ENCODE data around the gene WWOX.

Gene WWOX

DNA sequence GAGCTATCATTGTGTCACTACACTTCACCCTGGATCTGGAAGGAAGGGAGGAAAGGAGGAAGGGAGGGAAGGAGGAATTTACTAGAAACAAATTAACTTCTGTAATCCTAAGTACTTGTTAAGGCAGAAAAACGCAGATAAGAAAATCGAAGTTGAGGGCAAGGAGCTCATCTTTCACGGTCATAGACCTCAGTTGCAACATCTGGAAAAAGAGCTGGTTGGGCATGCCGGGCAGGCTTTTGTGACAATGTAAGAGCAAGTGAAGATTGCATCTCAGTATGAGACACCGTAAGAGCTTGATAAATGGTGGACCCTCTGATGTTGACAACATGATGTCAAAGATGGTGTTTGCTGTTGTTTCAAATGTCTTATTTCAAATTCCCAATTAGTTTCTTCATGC is 779.6 kb downstream of the WWOX start:
- Histone ChIP-seq H3K4me1 (ENCODE audit: control insufficient read depth, insufficient read depth, low read length) (peaks cover 3% of the 10 kb centered on the region), H3K9ac (ENCODE audit: low read depth, low read length) (no peak overlapping the region), H3K4me3 (ENCODE audit: low read depth, low read length) (no peak overlapping the region), H3K27me3 (ENCODE audit: control insufficient read depth, insufficient read depth, low read length) (no peaks in the 10 kb centered on the region), H3K36me3 (ENCODE audit: control insufficient read depth, insufficient read depth, low read length) (no peaks in the 10 kb centered on the region), H3K9me3 (ENCODE audit: control insufficient read depth, insufficient read depth, low read length) (no peaks in the 10 kb centered on the region)

GRCh38 chr16:78882150-78882549 is 782.7 kb downstream of the WWOX start:
- Histone ChIP-seq H3K9me3 (ENCODE audit: control insufficient read depth, insufficient read depth, low read length) (no peaks in the 10 kb centered on the region), H3K4me3 (ENCODE audit: low read depth, low read length) (no peak overlapping the region), H3K4me1 (ENCODE audit: control insufficient read depth, insufficient read depth, low read length) (peaks cover 3% of the 10 kb centered on the region), H3K27me3 (ENCODE audit: control insufficient read depth, insufficient read depth, low read length) (no peaks in the 10 kb centered on the region), H3K36me3 (ENCODE audit: control insufficient read depth, insufficient read depth, low read length) (no peaks in the 10 kb centered on the region), H3K9ac (ENCODE audit: low read depth, low read length) (no peak overlapping the region)

- Histone ChIP-seq H3K27me3 (ENCODE audit: control insufficient read depth, insufficient read depth, low read length) (no peaks in the 10 kb centered on the region), H3K9me3 (ENCODE audit: control insufficient read depth, insufficient read depth, low read length) (no peaks in the 10 kb centered on the region), H3K9ac (ENCODE audit: low read depth, low read length) (no peak overlapping the region), H3K4me3 (ENCODE audit: low read depth, low read length) (no peak overlapping the region), H3K36me3 (ENCODE audit: control insufficient read depth, insufficient read depth, low read length) (no peaks in the 10 kb centered on the region), H3K4me1 (ENCODE audit: control insufficient read depth, insufficient read depth, low read length) (peaks cover 2% of the 10 kb centered on the region)
Observed at GRCh38 chr16:78882751-78883150, 783.3 kb downstream of the WWOX start.

DNA sequence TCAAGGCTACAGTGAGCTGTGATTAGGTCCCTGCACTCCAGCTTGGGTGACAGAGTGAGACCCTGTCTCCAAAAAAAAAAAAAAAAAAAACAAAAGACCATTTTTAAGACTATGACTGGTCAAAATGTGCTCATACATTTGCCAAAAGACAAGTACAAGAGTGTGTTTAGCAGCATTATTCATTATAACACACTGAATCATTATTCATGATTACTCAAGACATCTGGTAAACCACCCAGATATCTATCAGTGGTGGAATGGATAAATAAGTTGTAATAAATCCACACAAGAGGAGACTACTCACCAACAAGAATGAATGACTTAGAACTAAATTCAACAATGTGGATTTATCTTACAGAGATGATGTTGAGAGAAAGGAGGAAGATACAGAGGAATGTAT is 784.8 kb downstream of the WWOX start:
- H3K9me3 ChIP-seq (ENCODE audit: control insufficient read depth, insufficient read depth, low read length), result no peaks in the 10 kb centered on the region
- H3K9ac ChIP-seq (ENCODE audit: low read depth, low read length), result no peak overlapping the region
- no peak overlapping the region for H3K4me3 ChIP-seq (ENCODE audit: low read depth, low read length)
- H3K36me3 ChIP-seq (ENCODE audit: control insufficient read depth, insufficient read depth, low read length), result no peaks in the 10 kb centered on the region
- no peaks in the 10 kb centered on the region for H3K27me3 ChIP-seq (ENCODE audit: control insufficient read depth, insufficient read depth, low read length)
- H3K4me1 ChIP-seq (ENCODE audit: control insufficient read depth, insufficient read depth, low read length), result peaks cover 3% of the 10 kb centered on the region

DNA sequence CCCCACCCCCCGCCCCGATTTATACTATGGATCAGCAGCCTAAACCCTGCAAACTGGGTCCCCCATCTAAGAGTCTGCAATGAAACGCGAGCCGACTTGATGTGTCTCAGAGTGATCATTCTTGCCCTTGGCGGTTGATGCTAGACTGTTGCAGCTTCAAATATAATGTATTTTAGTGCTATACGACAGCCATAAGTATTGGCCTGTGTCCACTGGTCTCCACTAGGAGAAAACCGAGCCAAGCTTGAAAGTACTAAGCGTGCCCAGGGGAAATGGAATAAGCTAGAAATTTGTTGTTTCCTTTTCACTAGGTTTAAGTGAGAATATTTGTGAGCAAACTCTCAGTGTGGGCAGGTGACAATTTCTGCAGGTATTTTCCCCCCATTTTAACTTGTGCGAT is 789.9 kb downstream of the WWOX start:
- Histone ChIP-seq H3K9me3 (ENCODE audit: control insufficient read depth, insufficient read depth, low read length) (no peaks in the 10 kb centered on the region), H3K4me1 (ENCODE audit: control insufficient read depth, insufficient read depth, low read length) (peaks cover 3% of the 10 kb centered on the region), H3K27me3 (ENCODE audit: control insufficient read depth, insufficient read depth, low read length) (no peaks in the 10 kb centered on the region), H3K9ac (ENCODE audit: low read depth, low read length) (no peak overlapping the region), H3K36me3 (ENCODE audit: control insufficient read depth, insufficient read depth, low read length) (no peaks in the 10 kb centered on the region), H3K4me3 (ENCODE audit: low read depth, low read length) (no peak overlapping the region)

DNA sequence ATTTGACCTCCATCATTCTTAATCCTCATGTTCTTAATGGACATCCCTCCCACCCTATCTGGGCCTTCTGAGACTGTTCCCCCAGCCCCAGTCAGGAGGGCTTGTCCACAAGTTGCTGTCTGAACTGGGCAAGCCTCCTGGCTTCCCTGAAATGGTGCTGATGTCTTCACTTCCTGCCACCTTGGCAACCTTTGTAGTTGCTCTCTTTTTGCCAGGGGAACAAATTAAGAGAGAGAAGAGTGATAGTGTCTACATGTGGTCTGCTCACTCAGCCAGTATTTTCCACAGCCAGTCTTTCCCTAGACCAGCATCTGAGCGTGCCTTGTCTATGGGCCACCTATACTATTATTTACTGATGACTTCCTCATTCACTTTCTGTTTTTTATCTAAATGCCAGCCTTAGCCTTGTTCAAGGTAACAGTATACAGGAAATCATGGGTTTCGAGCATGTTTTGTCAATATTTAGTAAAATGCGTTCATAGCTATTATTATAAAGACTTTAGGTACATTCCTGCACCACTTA is 791.0 kb downstream of the WWOX start:
- no peak overlapping the region for H3K9ac ChIP-seq (ENCODE audit: low read depth, low read length)
- H3K36me3 ChIP-seq (ENCODE audit: control insufficient read depth, insufficient read depth, low read length), result no peaks in the 10 kb centered on the region
- no peak overlapping the region for H3K4me3 ChIP-seq (ENCODE audit: low read depth, low read length)

GRCh38 chr16:78892951-78893733 is 793.7 kb downstream of the WWOX start:
- Histone ChIP-seq H3K36me3 (ENCODE audit: control insufficient read depth, insufficient read depth, low read length) (no peaks in the 10 kb centered on the region), H3K9ac (ENCODE audit: low read depth, low read length) (no peak overlapping the region), H3K9me3 (ENCODE audit: control insufficient read depth, insufficient read depth, low read length) (no peaks in the 10 kb centered on the region), H3K27me3 (ENCODE audit: control insufficient read depth, insufficient read depth, low read length) (no peaks in the 10 kb centered on the region), H3K4me1 (ENCODE audit: control insufficient read depth, insufficient read depth, low read length) (peaks cover 2% of the 10 kb centered on the region), H3K4me3 (ENCODE audit: low read depth, low read length) (no peak overlapping the region)

More for the DNA sequence above, 791.0 kb downstream of the WWOX start:
- no peaks in the 10 kb centered on the region for H3K9me3 ChIP-seq (ENCODE audit: control insufficient read depth, insufficient read depth, low read length)
- no peaks in the 10 kb centered on the region for H3K27me3 ChIP-seq (ENCODE audit: control insufficient read depth, insufficient read depth, low read length)
- peaks cover 3% of the 10 kb centered on the region for H3K4me1 ChIP-seq (ENCODE audit: control insufficient read depth, insufficient read depth, low read length)

DNA sequence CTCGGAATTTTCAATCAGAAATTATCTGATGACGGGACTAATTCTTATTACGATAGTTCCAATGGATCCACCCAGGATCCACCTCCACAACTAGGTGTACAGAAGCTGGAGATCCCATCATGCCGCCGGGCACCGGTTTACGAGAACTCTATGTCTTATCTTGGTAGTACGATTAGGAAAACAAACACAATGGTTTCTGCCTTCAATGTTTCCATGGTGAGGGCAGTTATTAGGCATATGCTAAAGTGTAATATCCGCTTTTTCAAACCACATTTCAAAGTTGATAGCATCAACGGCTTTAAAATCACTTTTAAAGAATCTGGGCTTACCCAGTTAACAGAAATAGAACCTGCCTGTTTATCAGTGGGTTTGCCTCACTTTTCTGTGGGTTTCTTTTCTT is 795.4 kb downstream of the WWOX start:
- H3K4me1 ChIP-seq (ENCODE audit: control insufficient read depth, insufficient read depth, low read length), result no peaks in the 10 kb centered on the region
- no peaks in the 10 kb centered on the region for H3K36me3 ChIP-seq (ENCODE audit: control insufficient read depth, insufficient read depth, low read length)

DNA sequence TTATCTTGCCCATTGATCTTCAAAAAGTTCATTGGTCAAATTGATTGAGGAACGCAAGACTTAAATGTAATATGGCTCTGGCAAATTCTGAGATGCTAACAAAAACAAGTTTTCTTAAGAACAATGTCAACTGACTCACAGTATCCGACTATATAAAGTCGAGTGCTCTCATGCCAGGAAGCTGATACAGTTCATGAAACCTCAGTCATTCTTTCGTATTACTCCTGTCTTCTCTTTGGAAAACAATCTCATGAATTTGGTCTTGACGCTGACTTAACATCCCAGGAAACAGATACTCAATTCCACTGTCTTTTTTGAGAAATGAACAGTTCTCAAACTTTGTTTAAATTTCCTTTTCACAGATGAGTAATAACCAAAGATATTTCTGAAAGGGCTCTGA is 796.2 kb downstream of the WWOX start:
- Histone ChIP-seq H3K4me1 (ENCODE audit: control insufficient read depth, insufficient read depth, low read length) (no peaks in the 10 kb centered on the region), H3K27me3 (ENCODE audit: control insufficient read depth, insufficient read depth, low read length) (no peaks in the 10 kb centered on the region)

More for the DNA sequence above, 795.4 kb downstream of the WWOX start:
- Histone ChIP-seq H3K9me3 (ENCODE audit: control insufficient read depth, insufficient read depth, low read length) (no peaks in the 10 kb centered on the region), H3K4me3 (ENCODE audit: low read depth, low read length) (no peak overlapping the region), H3K9ac (ENCODE audit: low read depth, low read length) (no peak overlapping the region), H3K27me3 (ENCODE audit: control insufficient read depth, insufficient read depth, low read length) (no peaks in the 10 kb centered on the region)

GRCh38 chr16:78896280-78896679 is 796.8 kb downstream of the WWOX start:
- Histone ChIP-seq H3K9me3 (ENCODE audit: control insufficient read depth, insufficient read depth, low read length) (no peaks in the 10 kb centered on the region), H3K4me3 (ENCODE audit: low read depth, low read length) (no peak overlapping the region), H3K9ac (ENCODE audit: low read depth, low read length) (no peak overlapping the region), H3K27me3 (ENCODE audit: control insufficient read depth, insufficient read depth, low read length) (no peaks in the 10 kb centered on the region), H3K36me3 (ENCODE audit: control insufficient read depth, insufficient read depth, low read length) (no peaks in the 10 kb centered on the region), H3K4me1 (ENCODE audit: control insufficient read depth, insufficient read depth, low read length) (no peaks in the 10 kb centered on the region)

More for the DNA sequence above, 796.2 kb downstream of the WWOX start:
- H3K9me3 ChIP-seq (ENCODE audit: control insufficient read depth, insufficient read depth, low read length), result no peaks in the 10 kb centered on the region
- no peaks in the 10 kb centered on the region for H3K36me3 ChIP-seq (ENCODE audit: control insufficient read depth, insufficient read depth, low read length)
- no peak overlapping the region for H3K9ac ChIP-seq (ENCODE audit: low read depth, low read length)
- H3K4me3 ChIP-seq (ENCODE audit: low read depth, low read length), result no peak overlapping the region

GRCh38 chr16:78897299-78897698 is 797.8 kb downstream of the WWOX start:
- Histone ChIP-seq H3K9me3 (ENCODE audit: control insufficient read depth, insufficient read depth, low read length) (no peaks in the 10 kb centered on the region), H3K9ac (ENCODE audit: low read depth, low read length) (no peak overlapping the region), H3K4me3 (ENCODE audit: low read depth, low read length) (no peak overlapping the region), H3K4me1 (ENCODE audit: control insufficient read depth, insufficient read depth, low read length) (no peaks in the 10 kb centered on the region), H3K36me3 (ENCODE audit: control insufficient read depth, insufficient read depth, low read length) (no peaks in the 10 kb centered on the region), H3K27me3 (ENCODE audit: control insufficient read depth, insufficient read depth, low read length) (no peaks in the 10 kb centered on the region)

GRCh38 chr16:78900044-78900811 is 800.8 kb downstream of the WWOX start:
- Histone ChIP-seq H3K4me3 (ENCODE audit: low read depth, low read length) (no peak overlapping the region), H3K4me1 (ENCODE audit: control insufficient read depth, insufficient read depth, low read length) (no peaks in the 10 kb centered on the region), H3K27me3 (ENCODE audit: control insufficient read depth, insufficient read depth, low read length) (no peaks in the 10 kb centered on the region), H3K36me3 (ENCODE audit: control insufficient read depth, insufficient read depth, low read length) (no peaks in the 10 kb centered on the region), H3K9me3 (ENCODE audit: control insufficient read depth, insufficient read depth, low read length) (no peaks in the 10 kb centered on the region), H3K9ac (ENCODE audit: low read depth, low read length) (no peak overlapping the region)
